ENCODE results near the gene PGRMC1.

GRCh38 chrX:119189115-119189514 is 47.0 kb upstream of the PGRMC1 start:
- TF ChIP-seq, protein P1, sequence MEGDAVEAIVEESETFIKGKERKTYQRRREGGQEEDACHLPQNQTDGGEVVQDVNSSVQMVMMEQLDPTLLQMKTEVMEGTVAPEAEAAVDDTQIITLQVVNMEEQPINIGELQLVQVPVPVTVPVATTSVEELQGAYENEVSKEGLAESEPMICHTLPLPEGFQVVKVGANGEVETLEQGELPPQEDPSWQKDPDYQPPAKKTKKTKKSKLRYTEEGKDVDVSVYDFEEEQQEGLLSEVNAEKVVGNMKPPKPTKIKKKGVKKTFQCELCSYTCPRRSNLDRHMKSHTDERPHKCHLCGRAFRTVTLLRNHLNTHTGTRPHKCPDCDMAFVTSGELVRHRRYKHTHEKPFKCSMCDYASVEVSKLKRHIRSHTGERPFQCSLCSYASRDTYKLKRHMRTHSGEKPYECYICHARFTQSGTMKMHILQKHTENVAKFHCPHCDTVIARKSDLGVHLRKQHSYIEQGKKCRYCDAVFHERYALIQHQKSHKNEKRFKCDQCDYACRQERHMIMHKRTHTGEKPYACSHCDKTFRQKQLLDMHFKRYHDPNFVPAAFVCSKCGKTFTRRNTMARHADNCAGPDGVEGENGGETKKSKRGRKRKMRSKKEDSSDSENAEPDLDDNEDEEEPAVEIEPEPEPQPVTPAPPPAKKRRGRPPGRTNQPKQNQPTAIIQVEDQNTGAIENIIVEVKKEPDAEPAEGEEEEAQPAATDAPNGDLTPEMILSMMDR (IDR thresholded peaks at IDR 0.05), result no peak
- TF ChIP-seq POLR2A (IDR thresholded peaks at IDR 0.05), result no peak

Measured in prostate gland (tissue), 2 donors.